NCI-H226 (cell line): ENCODE data around the gene ACBD6.
A peak's percentile ranks its signal among the peaks of the same experiment; 100 is the strongest.

Experiments used
- DNase-seq: peaks from one replicate; pipeline ENCODE4 v3.0.0-alpha.2; 2015

The ACBD6 gene

GRCh38 chr1:180290265-180291001, 211.9 kb downstream of the ACBD6 start:
- no peak for DNase-seq

GRCh38 chr1:180288940-180289339, 213.4 kb downstream of the ACBD6 start:
- DNase-seq: no peak

- DNase-seq: no peak
Observed at GRCh38 chr1:180287988-180288705, 214.2 kb downstream of the ACBD6 start.

- DNase-seq: no peak
Observed at GRCh38 chr1:180286417-180286816, 216.0 kb downstream of the ACBD6 start.

GRCh38 chr1:180283098-180283497, 219.3 kb downstream of the ACBD6 start:
- DNase-seq: no peak

GRCh38 chr1:180282401-180283044, 219.9 kb downstream of the ACBD6 start:
- no peak for DNase-seq

GRCh38 chr1:180281490-180281889, 220.9 kb downstream of the ACBD6 start:
- no peak for DNase-seq

- DNase-seq: no peak
Observed at GRCh38 chr1:180280617-180281016, 221.8 kb downstream of the ACBD6 start.

GRCh38 chr1:180279651-180280050, 222.7 kb downstream of the ACBD6 start:
- no peak for DNase-seq

GRCh38 chr1:180278596-180279395, 223.6 kb downstream of the ACBD6 start:
- DNase-seq: no peak

GRCh38 chr1:180278194-180278515, 224.2 kb downstream of the ACBD6 start:
- DNase-seq: no peak

- no peak for DNase-seq
Observed at GRCh38 chr1:180277476-180278193, 224.7 kb downstream of the ACBD6 start.

- DNase-seq: no peak
Observed at GRCh38 chr1:180275726-180276125, 226.7 kb downstream of the ACBD6 start.

- no peak for DNase-seq
Observed at GRCh38 chr1:180274221-180274620, 228.2 kb downstream of the ACBD6 start.

- DNase-seq: no peak
Observed at GRCh38 chr1:180273066-180273465, 229.3 kb downstream of the ACBD6 start.

- no peak for DNase-seq
Observed at GRCh38 chr1:180272395-180272794, 230.0 kb downstream of the ACBD6 start.

- peak; percentile 61 for DNase-seq
Observed at GRCh38 chr1:180271272-180272255, 230.8 kb downstream of the ACBD6 start.

GRCh38 chr1:180270530-180271271, 231.7 kb downstream of the ACBD6 start:
- DNase-seq: no peak

- no peak for DNase-seq
Observed at GRCh38 chr1:180269645-180270529, 232.5 kb downstream of the ACBD6 start.
